M059J (cell line): Measurements from ENCODE around the gene GRM7. TPM values are rescaled to one million over a fixed set of nuclear protein-coding genes. Genes with fewer than 3 reads are reported as not detected.

Source experiments
- DNase-seq: peaks from one replicate; pipeline ENCODE4 v3.0.0-alpha.2; 2012; ENCODE audit warnings: low read depth
- total RNA-seq: library from RNA; depleted of rRNA; stranded (reverse); fragments of >200 nt; shearing (Covaris generic); gene quantifications from 2 replicates; pipeline ENCODE4 v1.2.3, GENCODE V29; 2014

GRM7 gene
- total RNA-seq, 1 experiment from 2014 or later = not detected

DNA sequence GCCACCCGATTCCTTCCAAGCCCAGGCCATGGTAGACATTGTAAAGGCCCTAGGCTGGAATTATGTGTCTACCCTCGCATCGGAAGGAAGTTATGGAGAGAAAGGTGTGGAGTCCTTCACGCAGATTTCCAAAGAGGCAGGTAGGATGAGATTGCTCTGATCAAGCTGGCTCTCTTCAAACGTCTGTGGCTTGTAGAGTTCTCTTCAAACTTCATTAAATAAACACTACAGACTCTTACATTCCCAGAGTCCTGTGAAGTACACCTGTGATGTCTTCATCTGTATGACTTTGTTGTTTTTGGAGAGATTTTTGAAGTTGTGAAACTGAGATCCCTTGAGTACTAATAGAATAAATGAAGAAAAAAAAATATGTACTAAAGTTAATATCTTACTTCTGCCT lies 285.6 kb downstream of the GRM7 start:
- no peak for DNase-seq

DNA sequence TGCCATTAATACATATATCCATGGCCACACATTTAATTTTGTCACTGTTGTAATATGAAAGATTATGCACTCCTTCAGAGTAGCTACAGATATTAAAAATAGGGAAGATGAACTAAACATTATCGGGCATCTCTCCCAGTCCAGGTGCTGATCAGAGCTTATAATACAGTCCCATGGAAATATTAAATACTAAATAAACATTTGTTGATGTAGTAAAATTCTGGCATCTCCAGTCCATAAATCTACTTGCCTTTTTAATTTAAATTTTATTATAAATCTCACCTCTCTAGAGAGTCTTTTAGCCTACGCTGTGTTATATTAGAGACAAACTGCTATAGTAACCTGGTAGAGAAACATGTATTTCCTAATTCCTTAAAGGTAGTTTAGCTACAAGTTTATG lies 297.6 kb downstream of the GRM7 start:
- DNase-seq = no peak

DNA sequence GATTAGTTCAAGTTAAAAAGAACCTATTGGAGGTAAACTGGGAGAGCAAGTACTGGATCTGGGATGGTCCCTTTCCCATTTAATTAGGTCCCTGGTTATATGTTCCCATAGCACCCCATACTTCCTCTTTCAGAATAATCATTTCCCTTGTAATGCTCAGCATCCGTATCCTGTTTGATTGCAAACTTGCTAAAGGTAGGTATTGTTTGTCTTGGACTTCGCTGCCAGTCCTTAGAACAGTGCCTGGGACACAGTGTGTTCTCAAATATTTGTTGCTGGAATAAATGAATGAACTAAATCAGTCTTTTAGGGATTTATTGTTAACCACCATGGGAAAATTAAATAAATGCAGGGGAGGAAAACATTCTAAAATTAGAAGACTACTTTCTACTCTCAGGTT lies 299.8 kb downstream of the GRM7 start:
- DNase-seq = no peak

DNA sequence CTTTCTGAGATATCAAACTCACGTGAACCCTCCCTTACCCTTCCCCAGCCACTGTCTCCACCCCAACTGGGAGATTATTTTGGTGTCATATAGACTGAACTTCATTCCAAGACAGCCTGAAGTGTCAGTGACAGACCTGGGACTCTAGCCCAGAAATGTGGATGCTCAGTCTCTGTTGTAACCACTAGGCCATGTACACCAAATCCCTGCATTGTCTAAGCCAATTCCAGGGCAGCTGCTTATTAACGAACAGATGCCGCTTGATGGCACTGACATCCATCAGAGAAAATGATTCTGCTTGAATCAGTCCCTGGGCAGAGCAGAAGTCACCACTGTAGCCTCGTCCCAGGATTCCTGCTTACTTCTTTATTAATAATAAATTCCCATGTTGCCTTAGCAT lies 305.5 kb downstream of the GRM7 start:
- DNase-seq = no peak

DNA sequence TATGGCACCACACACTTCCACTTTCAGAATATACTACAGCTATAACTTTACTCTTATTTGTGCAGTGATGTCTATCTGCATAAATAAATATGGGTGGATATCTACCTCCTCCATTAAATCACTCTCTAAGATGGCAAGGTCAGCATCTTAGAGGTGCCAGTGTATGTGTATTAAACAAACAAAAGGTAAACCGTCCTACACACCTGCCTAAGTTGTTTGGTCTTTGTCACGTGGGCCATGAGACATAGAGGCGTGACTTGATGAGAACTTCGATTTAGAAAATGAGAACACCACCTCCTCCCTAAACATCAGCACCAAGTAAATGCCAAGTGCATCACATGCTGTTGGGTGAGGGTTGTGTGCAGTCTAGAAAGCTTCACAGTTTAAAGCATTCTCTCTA lies 310.6 kb downstream of the GRM7 start:
- DNase-seq = no peak

DNA sequence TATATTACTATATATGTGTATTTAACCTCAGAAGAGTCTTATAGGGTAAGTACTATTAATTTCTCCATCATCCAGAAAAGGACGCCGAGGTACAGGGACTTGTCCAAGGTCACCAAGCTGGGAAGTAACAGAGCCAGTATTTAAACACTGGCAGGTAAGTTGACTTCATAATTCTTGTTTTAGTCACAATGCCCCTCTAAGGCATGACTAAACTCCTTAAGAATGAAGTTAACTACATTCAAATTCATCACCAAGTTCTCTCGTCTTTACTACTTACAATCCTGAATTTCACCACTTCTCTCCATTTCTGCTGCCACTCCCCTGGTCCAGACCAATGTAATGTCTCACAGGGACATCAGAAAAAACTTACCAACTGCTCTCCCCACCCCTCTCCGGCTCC lies 312.1 kb downstream of the GRM7 start:
- no peak for DNase-seq

DNA sequence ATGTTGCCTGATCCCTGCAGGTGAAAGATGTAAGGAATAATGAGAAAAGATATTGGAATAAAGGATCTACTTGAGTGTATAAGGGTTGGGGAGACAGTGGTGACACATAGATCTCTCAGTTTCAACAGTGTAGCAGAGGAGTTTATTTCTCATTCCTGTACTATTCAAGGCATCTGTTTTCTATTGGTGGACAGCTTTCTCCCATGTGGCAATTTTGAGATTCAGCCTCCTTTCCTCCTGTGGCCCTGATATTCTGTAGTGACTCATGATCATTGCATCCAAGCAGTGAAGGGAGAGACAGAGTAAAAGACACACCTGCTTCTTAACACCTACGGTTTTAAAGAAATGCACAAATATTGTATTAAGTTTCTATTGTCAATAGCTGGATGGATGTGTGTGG lies 327.6 kb downstream of the GRM7 start:
- DNase-seq = no peak

DNA sequence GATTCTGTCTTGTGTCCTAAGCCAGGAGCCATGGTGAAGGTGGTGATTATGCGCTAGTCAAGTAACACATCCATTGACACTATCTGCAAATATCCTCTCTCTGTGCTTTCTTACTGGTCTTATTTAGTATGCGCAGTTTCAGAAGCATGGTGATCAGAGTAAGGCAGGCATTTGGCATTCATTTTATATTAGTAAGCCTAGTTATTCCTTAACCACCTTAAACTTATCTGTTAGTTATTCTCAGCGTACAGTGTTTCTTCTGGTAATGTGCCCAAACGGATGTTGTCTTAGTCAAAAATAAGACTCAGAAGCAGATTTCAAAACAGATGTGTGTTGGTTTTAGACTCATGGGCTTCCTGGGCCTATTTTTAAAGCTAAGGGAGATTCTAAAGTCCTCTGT lies 329.2 kb downstream of the GRM7 start:
- no peak for DNase-seq

DNA sequence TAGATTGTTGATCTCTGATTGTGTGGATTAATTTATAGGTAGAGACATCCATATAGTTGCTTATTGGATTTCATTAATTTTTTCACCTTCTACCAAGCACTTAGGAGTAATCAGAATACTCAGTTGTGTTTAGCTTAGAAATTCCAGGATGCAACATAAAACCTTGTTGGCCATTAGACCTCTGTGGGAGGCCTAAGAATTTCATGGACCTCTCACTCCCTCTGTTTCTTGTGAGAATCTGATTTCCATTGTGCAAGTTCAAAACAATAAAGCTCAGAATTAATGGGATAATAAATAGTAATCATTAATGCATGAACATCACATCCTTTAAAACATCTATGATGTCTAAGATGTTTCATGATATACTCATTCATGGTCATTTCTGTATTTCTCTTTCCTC lies 332.4 kb downstream of the GRM7 start:
- DNase-seq = no peak

DNA sequence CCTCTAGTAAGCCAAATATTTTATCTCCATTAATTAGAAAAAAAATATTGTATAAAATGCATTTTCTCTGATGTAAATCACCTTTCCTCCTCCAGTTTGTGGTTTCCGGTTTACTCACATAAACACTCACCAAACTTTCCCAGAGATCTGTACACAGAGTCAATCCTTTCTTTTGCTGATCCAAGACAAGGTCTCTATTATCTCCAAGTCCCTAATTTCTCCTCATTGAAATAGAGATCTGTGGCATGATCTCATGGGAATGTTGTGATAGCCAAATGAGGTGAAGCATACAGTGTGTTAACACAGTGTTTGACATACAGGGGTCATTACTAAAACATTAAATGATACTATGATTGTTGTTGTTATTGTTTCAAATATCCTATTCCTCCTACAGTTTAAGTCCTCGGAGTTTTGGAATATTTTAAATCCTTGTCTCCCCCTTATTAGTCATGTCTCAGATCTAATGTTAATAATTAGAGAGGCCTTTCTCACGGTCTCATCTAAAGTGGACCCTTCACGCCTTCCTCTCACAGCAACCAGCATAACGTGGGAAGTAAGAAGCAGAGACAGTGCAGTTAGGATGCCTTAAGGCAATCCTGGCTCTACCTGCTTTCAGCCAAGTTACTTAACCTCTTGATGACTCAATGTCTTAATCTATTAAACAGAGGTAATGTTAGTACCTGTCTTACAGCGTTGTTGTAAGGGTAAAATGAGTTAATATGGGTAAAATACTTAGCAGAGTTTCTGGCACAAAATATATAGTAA lies 333.3 kb downstream of the GRM7 start:
- DNase-seq = no peak

DNA sequence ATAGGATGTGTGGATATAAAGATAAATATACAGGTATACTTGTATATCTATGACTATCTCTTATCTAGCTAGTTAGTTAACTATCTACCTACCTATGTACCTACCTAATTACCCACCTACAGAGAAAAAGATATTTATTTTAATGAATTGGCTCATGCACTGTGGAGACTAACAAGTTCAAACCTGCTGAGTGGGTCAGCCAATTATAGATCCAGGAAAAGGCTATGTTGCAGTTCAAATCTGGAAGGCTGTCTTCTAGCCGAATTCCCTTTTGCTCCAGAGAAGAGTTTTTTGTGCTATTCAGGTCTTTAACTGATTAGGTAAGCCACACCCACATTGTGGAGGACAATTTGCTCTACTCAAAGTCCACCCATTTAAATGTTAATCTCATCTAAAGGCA lies 335.0 kb downstream of the GRM7 start:
- no peak for DNase-seq

DNA sequence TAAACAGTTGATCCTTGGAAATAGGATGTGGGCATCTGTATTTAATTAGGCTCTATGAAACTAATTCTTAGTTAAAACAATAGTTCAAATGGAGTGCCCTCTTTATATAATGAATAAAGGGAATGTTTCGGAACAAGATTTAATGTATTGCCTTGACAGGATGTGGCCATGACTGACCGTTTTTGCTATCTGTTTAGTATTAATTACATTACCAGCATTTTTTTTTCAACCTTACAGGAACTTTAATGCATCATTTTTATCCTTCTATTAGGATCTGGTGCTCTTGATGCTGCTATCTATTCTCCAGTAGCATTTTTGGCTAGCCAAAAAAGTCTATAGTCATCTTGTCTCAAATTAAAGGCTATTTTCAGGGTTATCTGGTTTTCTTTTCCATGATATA lies 340.9 kb downstream of the GRM7 start:
- DNase-seq = no peak

DNA sequence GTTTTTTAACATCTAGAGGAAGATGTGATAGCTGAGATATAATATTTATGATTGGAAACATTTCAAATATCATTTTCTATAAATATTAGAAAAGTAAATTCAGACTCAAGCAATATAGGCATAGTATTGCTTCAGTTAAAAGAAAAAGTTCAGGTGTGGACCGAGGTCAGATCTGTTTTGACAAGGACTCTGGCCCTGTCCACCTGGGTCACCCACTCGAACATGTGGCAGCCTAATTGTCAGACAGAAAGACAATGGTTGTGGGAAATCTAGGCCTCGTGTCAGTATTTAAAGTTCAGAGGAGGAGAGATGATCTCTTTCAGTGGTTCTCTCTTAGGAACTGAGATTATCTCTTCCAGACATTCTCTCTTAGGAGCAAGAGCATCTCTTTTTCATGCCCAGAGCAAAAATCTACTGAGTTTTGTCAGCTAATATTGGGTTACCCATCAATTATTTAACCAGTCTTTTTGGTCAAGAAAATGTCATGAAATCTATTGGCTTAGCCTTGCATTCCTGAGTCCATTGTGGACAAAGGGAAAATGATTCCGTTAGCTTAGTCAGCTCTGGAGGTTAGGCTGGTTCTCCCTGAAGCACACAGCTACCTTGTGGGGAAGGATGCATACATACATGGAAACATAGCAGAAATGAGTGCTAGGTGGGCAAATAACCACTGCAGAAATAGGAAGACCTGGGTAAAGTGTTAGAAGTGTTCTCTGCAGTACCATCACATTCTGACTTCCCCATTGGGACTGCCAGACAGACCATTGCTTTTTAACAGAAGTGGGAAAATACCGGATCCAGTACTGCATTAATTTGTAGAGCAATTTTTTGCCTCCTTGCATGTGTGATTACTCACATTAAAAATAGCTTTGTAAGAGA lies 343.3 kb downstream of the GRM7 start:
- no peak for DNase-seq

DNA sequence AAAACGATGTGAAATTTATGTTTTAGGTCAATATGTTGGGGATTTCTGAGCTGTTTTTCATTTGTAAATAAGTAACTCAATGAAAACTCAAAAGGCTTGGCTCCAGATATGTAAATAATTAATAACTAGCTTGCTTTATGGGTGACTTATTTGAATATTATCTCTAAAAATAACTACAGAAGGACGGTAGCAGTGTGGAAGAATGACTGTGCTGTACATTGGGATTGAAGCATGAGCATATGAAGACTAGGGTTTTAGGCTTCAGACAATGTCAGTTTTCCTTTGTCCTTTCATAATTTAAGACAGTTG lies 343.9 kb downstream of the GRM7 start:
- no peak for DNase-seq

DNA sequence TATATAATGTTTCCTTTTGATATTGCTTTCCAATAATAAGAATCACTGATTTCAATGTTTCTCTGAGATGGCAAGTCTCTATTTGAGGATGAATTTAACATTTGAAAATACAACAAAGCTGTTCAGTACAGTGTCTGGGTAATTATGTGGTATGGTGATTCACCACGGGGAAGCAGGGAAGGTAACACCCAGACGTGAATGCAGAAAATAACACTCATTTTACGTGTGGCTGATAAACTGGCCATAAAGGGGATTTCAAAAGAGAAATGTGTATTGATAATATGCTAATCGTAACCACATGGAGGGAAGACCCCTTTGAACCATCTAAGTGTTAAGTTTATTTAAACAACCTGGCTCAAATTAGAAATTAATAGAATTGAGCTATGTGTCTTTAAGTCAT lies 344.6 kb downstream of the GRM7 start:
- DNase-seq = no peak

DNA sequence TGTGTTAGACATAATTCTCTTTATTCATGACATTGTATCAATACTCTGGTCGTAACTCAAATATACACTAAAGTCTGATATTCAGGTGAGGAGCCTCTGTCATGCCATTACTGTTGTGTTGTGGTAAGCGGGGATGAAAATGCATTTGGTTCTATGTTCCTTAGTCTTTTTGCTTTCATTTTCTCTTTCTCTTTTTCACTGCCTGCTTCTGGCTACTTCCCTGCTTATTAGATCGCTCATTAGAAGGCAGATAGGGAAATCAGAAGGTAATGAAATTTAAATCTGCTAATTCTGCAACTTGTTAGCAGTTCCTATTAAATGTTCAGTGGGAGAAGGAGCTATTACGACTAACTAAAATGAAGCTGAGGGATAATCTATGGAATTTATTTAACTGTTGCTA lies 345.0 kb downstream of the GRM7 start:
- no peak for DNase-seq

DNA sequence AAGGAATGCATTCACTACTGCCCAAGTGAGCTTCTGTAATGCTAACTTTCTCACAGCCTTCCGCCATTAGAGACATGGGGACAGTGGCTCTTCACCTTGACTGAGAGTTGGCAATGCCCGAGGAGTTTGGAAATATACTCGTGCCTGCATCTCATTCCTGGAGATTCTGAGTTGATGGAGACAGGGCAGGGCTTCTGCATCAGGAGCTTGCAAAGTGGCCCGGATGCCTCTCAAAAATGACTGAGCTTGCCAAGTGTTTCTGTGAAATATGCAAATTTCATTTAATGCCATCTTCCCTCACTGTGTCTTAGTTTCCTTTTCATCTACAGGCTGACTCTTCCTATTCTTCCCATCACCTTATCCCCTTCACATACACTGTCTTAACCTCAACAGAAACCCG lies 346.2 kb downstream of the GRM7 start:
- DNase-seq = no peak

DNA sequence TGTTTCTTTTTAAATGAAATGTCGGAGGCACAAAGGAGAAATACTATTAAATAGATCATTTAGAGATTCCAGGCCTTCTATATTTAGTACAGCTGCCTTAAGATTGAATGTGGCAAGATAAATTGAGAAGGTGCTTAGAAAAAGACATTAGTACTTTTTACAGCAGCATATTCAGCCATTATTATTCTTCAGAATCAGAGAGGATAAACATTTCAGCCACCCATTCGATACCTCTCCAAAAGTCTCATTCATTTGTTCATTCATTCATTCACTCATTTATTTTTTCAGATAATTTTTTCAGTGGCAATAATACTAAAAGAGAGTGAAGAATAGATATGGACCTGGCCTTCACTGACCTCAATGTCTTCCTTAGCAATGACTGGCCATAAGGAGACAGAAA lies 347.0 kb downstream of the GRM7 start:
- DNase-seq = no peak

DNA sequence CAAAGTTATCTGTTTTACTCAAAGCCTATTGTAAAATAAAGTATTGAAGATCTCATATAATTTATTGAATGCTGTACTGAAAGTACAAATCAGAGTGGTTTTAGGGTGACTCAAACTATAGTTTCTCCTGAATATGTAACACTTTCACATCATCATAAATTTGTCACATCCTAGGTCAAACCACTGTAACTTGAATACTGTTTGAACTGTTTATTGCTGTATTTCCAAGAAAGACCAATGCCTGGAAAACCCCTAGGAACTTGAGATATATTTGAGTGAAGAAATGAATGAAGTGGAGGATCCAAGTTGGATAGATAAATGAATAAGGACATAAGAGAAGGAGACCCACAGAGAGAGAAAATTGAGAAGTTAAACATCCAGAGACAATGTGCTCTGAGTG lies 348.2 kb downstream of the GRM7 start:
- no peak for DNase-seq

DNA sequence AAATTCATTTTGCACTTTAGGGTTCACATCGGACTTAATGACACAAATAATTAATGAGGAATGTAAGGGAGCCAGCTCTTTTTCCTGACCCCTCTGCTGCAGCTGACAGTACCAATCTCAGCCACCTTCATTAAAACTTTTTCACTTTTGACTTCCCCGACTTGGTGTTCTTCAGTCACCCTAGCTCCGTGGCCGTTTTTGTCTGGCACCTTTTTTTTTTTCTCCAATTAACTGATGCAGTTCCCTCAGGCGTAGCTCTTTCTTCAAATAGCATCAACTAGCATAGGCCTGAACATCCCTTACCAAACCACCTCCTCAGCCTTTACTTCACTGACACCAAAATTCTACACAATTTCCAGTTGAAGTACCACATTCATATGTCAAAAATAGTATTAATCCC lies 350.8 kb downstream of the GRM7 start:
- no peak for DNase-seq

DNA sequence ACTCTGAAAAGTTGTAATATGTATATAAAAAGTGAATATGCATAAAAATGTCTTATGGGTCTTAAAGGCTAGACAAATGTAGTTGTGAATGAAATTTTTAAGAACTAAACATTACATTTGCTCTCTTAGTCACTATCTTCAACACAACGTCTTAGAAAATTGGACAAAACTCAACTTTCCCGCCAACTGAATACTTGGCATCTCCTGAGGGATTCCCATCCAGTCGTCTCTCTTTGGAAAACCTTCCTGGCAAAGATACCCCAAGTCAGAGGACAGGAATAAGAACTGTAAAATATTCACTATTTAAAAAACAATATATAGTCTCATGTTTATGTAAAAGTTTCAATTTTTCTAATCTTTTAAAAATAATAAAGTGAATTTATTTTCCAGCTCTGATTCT lies 354.8 kb downstream of the GRM7 start:
- no peak for DNase-seq

DNA sequence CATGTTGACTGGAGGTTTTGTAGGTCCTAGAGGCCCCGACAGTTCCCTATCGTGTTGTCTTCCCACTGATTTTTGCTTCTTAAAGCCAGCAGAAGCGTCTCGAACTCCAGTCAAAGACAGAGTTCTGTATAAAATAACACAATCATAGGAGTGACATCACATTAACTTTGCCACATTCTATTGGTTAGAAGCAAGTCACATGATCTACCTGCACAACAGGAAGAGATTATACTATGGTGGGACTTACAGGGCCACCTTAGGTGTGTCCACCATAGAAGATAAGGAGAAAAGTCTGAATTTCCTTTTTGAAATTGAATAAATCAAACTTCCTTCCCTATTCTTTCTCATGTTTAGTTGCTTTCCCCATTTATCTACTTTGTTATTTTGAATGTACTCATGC lies 365.5 kb downstream of the GRM7 start:
- DNase-seq = no peak

DNA sequence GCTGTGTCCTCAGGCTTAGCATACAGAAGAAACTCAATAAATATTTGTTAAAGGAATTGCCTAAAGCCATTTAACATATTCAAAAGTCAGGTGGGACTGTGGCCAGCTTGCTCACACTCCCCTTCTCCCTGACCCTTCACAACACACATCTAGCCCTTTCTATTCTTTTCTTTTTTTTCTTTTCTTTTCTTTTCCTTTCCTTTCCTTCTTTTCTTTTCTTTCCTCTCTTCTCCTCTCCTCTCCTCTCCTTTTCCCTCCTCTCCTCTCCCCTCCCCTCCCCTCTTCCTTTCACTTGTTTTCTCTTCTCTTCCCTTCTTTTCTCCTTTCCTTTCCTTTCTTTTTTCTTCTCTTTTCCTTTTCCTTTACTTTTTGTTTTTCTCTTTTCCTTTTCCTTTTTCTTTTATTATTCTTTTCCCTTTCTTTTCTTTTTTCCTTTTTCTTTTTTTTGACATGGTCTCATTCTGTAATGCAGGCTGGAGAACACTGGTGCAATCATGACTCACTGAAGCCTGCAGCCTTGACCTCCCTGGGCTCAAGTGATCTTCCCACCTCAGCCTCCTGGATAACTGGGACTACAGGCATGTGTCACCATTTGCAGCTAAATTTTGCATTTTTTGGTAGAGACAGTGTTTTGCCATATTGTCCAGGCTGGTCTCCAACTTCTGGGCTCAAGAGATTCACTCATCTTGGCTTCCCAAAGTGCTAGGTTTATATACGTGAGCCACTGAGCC lies 377.8 kb downstream of the GRM7 start:
- no peak for DNase-seq
